Measurements from ENCODE around the gene PALD1.

GRCh38 chr10:70432561-70433263, 45.9 kb upstream of the PALD1 start:
- TF ChIP-seq CTCF (IDR thresholded peaks at IDR 0.05; ENCODE audit: insufficient read depth, low read length, poor library complexity, severe bottlenecking): no peak
- no peak for TF ChIP-seq EZH2phosphoT487 (conservative IDR thresholded peaks at IDR 0.05; ENCODE audit: low read length)

Data from SU-DHL-6 (cell line).